ENCODE data around the gene GGTLC2. TPM values are rescaled to one million over a fixed set of nuclear protein-coding genes. Genes with fewer than 3 reads are reported as not detected.
"Not testable (repeated sequence)": the region's sequence is repeated elsewhere in the genome, so short reads cannot be mapped to it uniquely, and the experiment has no call there.

The GGTLC2 gene
- total and polyA plus RNA-seq, 3 donors from 2014 or later: 2.8 to 21.5 (median 4.5) TPM

GRCh38 chr22:22619765-22620414, 24.5 kb upstream of the GGTLC2 start:
- intact Hi-C loops (cut with DNase I; ENCODE audit: low total_unique reads): no loop called here
- Histone ChIP-seq H3K36me3 (ENCODE audit: low read depth, missing control alignments) (no peaks in the 10 kb centered on the region), H3K9me3 (no peaks in the 10 kb centered on the region), H3K4me3 (no peak overlapping the region), H3K4me1 (no peaks in the 10 kb centered on the region), H3K27me3 (no peaks in the 10 kb centered on the region), H3K27ac (no peak overlapping the region)
- no peak for DNase-seq
- 84 to 88% methylated on average over 3 of the region's 3 CpGs for WGBS, 2 donors
- TF ChIP-seq POLR2A (IDR thresholded peaks at IDR 0.05): no peak
- TF ChIP-seq, protein P1, sequence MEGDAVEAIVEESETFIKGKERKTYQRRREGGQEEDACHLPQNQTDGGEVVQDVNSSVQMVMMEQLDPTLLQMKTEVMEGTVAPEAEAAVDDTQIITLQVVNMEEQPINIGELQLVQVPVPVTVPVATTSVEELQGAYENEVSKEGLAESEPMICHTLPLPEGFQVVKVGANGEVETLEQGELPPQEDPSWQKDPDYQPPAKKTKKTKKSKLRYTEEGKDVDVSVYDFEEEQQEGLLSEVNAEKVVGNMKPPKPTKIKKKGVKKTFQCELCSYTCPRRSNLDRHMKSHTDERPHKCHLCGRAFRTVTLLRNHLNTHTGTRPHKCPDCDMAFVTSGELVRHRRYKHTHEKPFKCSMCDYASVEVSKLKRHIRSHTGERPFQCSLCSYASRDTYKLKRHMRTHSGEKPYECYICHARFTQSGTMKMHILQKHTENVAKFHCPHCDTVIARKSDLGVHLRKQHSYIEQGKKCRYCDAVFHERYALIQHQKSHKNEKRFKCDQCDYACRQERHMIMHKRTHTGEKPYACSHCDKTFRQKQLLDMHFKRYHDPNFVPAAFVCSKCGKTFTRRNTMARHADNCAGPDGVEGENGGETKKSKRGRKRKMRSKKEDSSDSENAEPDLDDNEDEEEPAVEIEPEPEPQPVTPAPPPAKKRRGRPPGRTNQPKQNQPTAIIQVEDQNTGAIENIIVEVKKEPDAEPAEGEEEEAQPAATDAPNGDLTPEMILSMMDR (IDR thresholded peaks at IDR 0.05): no peak

- DNase-seq; H3K9me3 ChIP-seq; H3K27ac ChIP-seq; H3K4me3 ChIP-seq; intact Hi-C loops (cut with DNase I; ENCODE audit: low total_unique reads); H3K27me3 ChIP-seq; H3K4me1 ChIP-seq; H3K36me3 ChIP-seq (ENCODE audit: low read depth, missing control alignments): not testable (repeated sequence)
- 89 to 100% methylated on average over 1 to 14 of the region's 18 CpGs for WGBS, 2 donors
Measured at GRCh38 chr22:22628546-22629495, 15.6 kb upstream of the GGTLC2 start.

GRCh38 chr22:22631223-22631652, 13.2 kb upstream of the GGTLC2 start:
- WGBS, 2 donors: 49 to 50% methylated on average over 5 to 7 of the region's 7 CpGs
- H3K9me3 ChIP-seq; H3K27ac ChIP-seq; H3K27me3 ChIP-seq; H3K4me1 ChIP-seq; intact Hi-C loops (cut with DNase I; ENCODE audit: low total_unique reads); DNase-seq; H3K4me3 ChIP-seq; H3K36me3 ChIP-seq (ENCODE audit: low read depth, missing control alignments): not testable (repeated sequence)

- H3K36me3 ChIP-seq (ENCODE audit: low read depth, missing control alignments); H3K4me3 ChIP-seq; H3K4me1 ChIP-seq; H3K27me3 ChIP-seq; H3K9me3 ChIP-seq; H3K27ac ChIP-seq; intact Hi-C loops (cut with DNase I; ENCODE audit: low total_unique reads); DNase-seq: not testable (repeated sequence)
- WGBS, 2 donors: 95 to 98% methylated on average over 4 to 12 of the region's 15 CpGs
Measured at GRCh38 chr22:22632226-22632625, 12.2 kb upstream of the GGTLC2 start.

GRCh38 chr22:22633533-22633932, 10.9 kb upstream of the GGTLC2 start:
- 92% methylated on average over 14 of the region's 14 CpGs; no CpG with 5 or more reads in 1 of the 2 donors for WGBS, 2 donors
- H3K36me3 ChIP-seq (ENCODE audit: low read depth, missing control alignments); H3K4me3 ChIP-seq; H3K9me3 ChIP-seq; H3K4me1 ChIP-seq; H3K27me3 ChIP-seq; H3K27ac ChIP-seq; DNase-seq; intact Hi-C loops (cut with DNase I; ENCODE audit: low total_unique reads): not testable (repeated sequence)

DNA sequence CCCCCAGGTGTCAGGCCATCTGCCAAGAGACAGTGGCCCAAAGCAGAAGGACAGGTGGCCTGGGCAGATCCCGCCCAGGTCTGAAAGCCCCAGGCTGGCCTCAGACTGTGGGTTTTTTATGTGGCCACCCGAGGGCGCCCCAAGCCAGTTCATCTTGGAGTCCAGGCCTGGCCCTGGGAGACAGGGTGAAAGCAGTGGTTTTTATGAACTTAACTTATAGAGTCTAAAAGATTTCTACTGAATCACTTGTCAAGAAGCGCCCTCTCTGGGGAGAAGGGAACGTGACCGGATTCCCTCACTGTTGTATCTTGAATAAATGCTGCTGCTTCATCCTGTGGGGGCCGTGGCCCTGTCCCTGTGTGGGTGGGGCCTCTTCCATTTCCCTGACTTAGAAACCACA, 8.2 kb upstream of the GGTLC2 start:
- H3K36me3 ChIP-seq (ENCODE audit: low read depth, missing control alignments); H3K9me3 ChIP-seq; intact Hi-C loops (cut with DNase I; ENCODE audit: low total_unique reads); H3K27ac ChIP-seq; H3K4me1 ChIP-seq; H3K27me3 ChIP-seq; H3K4me3 ChIP-seq: not testable (repeated sequence)
- peak; percentile 51 for DNase-seq
- WGBS, 2 donors: 71% methylated on average over 7 of the region's 7 CpGs; no CpG with 5 or more reads in 1 of the 2 donors
- TF ChIP-seq, protein P1 (IDR thresholded peaks at IDR 0.05): peak in 1 of 3 experiments; percentile 14

- H3K4me1 ChIP-seq; H3K27ac ChIP-seq; DNase-seq; H3K9me3 ChIP-seq; H3K36me3 ChIP-seq (ENCODE audit: low read depth, missing control alignments); H3K4me3 ChIP-seq; intact Hi-C loops (cut with DNase I; ENCODE audit: low total_unique reads); H3K27me3 ChIP-seq: not testable (repeated sequence)
- 57% methylated on average over 1 of the region's 17 CpGs; no CpG with 5 or more reads in 1 of the 2 donors for WGBS, 2 donors
Measured at GRCh38 chr22:22638313-22638712, 6.1 kb upstream of the GGTLC2 start.

DNA sequence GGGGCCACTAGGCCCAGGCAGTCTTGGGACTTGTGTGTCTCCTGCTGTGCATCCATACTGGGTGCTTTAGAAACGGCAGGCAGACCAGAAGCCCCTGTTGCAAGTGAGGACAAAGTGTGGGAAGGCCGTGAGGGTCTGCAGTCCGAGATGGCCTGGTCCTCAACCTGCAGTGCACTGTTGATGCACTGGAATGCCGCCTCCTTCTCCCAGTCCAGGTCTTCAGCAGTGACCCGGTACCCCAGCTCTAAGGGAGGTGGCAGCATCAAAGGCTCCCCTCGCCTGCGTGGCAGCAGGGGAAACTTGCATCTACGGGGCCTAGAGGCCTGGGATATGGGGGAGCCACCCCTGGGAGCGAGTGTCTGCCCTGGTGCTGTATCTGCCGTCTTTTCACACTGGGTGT, 2.2 kb upstream of the GGTLC2 start:
- intact Hi-C loops (cut with DNase I; ENCODE audit: low total_unique reads); H3K27me3 ChIP-seq; H3K9me3 ChIP-seq; H3K36me3 ChIP-seq (ENCODE audit: low read depth, missing control alignments); DNase-seq; H3K4me1 ChIP-seq; H3K27ac ChIP-seq; H3K4me3 ChIP-seq: not testable (repeated sequence)
- 100% methylated on average over 8 of the region's 10 CpGs; no CpG with 5 or more reads in 1 of the 2 donors for WGBS, 2 donors

- WGBS, 2 donors: 92% methylated on average over 4 of the region's 4 CpGs; no CpG with 5 or more reads in 1 of the 2 donors
- intact Hi-C loops (cut with DNase I; ENCODE audit: low total_unique reads); H3K4me3 ChIP-seq; H3K27me3 ChIP-seq; H3K9me3 ChIP-seq; H3K27ac ChIP-seq; DNase-seq; H3K36me3 ChIP-seq (ENCODE audit: low read depth, missing control alignments); H3K4me1 ChIP-seq: not testable (repeated sequence)
Measured at GRCh38 chr22:22645969-22646368, 1.6 kb downstream of the GGTLC2 start.
